Panc1 (cell line): ENCODE measurements around the gene GPR27. TPM values are rescaled to one million over a fixed set of nuclear protein-coding genes. Genes with fewer than 3 reads are reported as not detected.

Experiments
- ATAC-seq: fragments of 200-7000 bp; cut with Tn5 transposase; 2 replicates; pipeline ENCODE4 v1.9.1; 2020; ENCODE audit warnings: mild to moderate bottlenecking, moderate library complexity
- BruUV-seq: library from RNA; stranded (reverse); fragments of 400-500 nt; replicated peaks from 2 replicates; lab custom pipeline; 2021; lab: Mats Ljungman, UMichigan
- CTCF ChIA-PET: fragments of 300-600 bp; sonication (Branson Sonifier 250); formaldehyde crosslinking; loops from one replicate; lab custom pipeline; 2022; ENCODE audit warnings: antibody characterized with exemption; lab: Charles Lee
- POLR2A ChIA-PET: fragments of 300-600 bp; sonication (Branson Sonifier 250); formaldehyde crosslinking; loops from one replicate; lab custom pipeline; 2022; ENCODE audit warnings: antibody characterized with exemption; lab: Charles Lee
- DNase-seq: peaks from one replicate; pipeline ENCODE4 v3.0.0-alpha.2; 2010; ENCODE audit warnings: low read depth, low spot score
- H3K27ac ChIP-seq: 2 replicates; pipeline ENCODE4 v1.5.1; 2011; ENCODE audit warnings: mild to moderate bottlenecking, low read length, inconsistent platforms
- H3K27me3 ChIP-seq: fragments of 200-500 bp; sonication (Bioruptor generic); 2 replicates; pipeline ENCODE4 v1.6.0; 2014; ENCODE audit warnings: low read length, inconsistent platforms; ENCODE audit not compliant: control insufficient read depth, insufficient read depth
- H3K36me3 ChIP-seq: fragments of 200-500 bp; sonication (Bioruptor generic); 2 replicates; pipeline ENCODE4 v1.5.1; 2014; ENCODE audit warnings: inconsistent platforms, mild to moderate bottlenecking, low read length, moderate library complexity; ENCODE audit not compliant: control insufficient read depth, insufficient read depth
- H3K4me1 ChIP-seq: 2 replicates; pipeline ENCODE4 v1.5.1; 2011; ENCODE audit warnings: inconsistent platforms, mild to moderate bottlenecking, low read length, moderate library complexity; ENCODE audit not compliant: control insufficient read depth, insufficient read depth
- H3K4me3 ChIP-seq, 2 experiments: 2 replicates each; pipeline ENCODE4 v1.5.1; 2011 to 2012; ENCODE audit warnings: low read depth in 2 of 2, low read length in 2 of 2, mild to moderate bottlenecking in 2 of 2, inconsistent platforms in 1 of 2, moderate library complexity in 1 of 2
- H3K9me3 ChIP-seq: fragments of 200-500 bp; sonication (Bioruptor generic); 2 replicates; pipeline ENCODE4 v1.5.1; 2014; ENCODE audit warnings: low read depth, mild to moderate bottlenecking, inconsistent platforms, low read length, moderate library complexity; ENCODE audit not compliant: control insufficient read depth, insufficient read depth
- POLR2AphosphoS5 ChIP-seq: IDR thresholded peaks from 2 replicates; pipeline ENCODE4 v1.6.1; 2012; ENCODE audit warnings: mild to moderate bottlenecking, low read depth, low read length, moderate library complexity
- SIN3A ChIP-seq: IDR thresholded peaks from 2 replicates; pipeline ENCODE4 v1.6.1; 2012; ENCODE audit warnings: low read depth, mild to moderate bottlenecking, low read length, moderate library complexity, borderline replicate concordance; ENCODE audit not compliant: insufficient read depth
- TCF7L2 ChIP-seq: IDR thresholded peaks from 2 replicates; pipeline ENCODE4 v1.6.1; 2011; ENCODE audit warnings: mild to moderate bottlenecking, low read depth, low read length, inconsistent platforms
- in situ Hi-C: cut with HindIII; loops from 2 replicates; pipeline ENCODE4 v1.10.0; 2016; ENCODE audit warnings: low sequenced_read_pairs, low pct_unique_long_range_greater_than_20kb
- intact Hi-C: fragments of 100-400 bp; cut with micrococcal nuclease; formaldehyde crosslinking; loops from one replicate; pipeline ENCODE4 v1.10.0; 2022; ENCODE audit not compliant: unreplicated experiment
- total RNA-seq: library from RNA; stranded (reverse); gene quantifications from one replicate; pipeline ENCODE4 v1.2.1, GENCODE V29; 2021; ENCODE audit not compliant: unreplicated experiment
- TF ChIP-seq, protein P1 (sequence below), 2 experiments: IDR thresholded peaks; 2 replicates each; pipeline ENCODE4 v1.6.1; 2011 to 2012; ENCODE audit warnings: low read depth in 2 of 2, control low read depth in 1 of 2, low read length in 1 of 2, mild to moderate bottlenecking in 1 of 2, moderate library complexity in 1 of 2; ENCODE audit not compliant: insufficient read depth in 1 of 2
- TF ChIP-seq, protein P2 (sequence below): fragments of 450-650 bp; IDR thresholded peaks from 2 replicates; pipeline ENCODE4 v1.5.1; 2017; ENCODE audit warnings: mild to moderate bottlenecking

The GPR27 gene
- total RNA-seq, 1 experiment from 2014 or later: 0.15 TPM

DNA sequence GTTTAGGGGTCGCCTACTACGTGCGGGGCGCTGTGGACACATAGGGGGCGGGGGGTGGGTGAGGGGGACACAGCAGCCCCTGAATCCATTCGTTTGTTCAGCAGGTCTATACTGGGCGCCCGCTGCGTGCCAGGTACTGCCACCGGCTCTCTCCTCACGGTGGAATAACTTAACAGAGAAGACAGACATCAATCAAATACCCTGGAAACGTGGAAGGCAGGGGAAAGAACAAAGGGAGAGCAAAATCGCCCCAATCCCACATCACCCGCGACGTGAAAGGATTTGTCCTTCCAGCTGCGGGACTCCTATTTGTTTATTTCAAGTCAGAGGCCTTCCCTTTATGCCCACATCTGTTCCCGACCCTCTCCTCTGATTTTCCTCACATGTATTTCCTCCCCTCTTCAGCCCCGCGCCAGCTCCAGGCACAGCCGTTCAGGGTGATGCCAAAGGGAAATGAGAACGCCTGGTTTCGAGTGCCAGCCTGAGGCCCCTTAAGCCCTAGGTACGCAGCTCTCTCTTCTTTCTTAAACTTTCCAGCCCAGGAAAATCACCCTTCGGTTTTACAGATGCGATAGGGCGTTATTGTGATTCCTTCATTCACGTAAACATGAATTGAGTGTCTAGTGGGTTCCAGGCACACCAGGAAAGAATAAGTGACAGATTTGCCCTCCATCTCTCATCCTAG lies 32.0 kb downstream of the GPR27 start:
- no peak overlapping the region for H3K27ac ChIP-seq
- CTCF ChIA-PET: no interaction called here
- intact Hi-C loops: no loop called here
- TF ChIP-seq POLR2AphosphoS5 (no peak), SIN3A (no peak), TCF7L2 (no peak)
- TF ChIP-seq, protein P1, sequence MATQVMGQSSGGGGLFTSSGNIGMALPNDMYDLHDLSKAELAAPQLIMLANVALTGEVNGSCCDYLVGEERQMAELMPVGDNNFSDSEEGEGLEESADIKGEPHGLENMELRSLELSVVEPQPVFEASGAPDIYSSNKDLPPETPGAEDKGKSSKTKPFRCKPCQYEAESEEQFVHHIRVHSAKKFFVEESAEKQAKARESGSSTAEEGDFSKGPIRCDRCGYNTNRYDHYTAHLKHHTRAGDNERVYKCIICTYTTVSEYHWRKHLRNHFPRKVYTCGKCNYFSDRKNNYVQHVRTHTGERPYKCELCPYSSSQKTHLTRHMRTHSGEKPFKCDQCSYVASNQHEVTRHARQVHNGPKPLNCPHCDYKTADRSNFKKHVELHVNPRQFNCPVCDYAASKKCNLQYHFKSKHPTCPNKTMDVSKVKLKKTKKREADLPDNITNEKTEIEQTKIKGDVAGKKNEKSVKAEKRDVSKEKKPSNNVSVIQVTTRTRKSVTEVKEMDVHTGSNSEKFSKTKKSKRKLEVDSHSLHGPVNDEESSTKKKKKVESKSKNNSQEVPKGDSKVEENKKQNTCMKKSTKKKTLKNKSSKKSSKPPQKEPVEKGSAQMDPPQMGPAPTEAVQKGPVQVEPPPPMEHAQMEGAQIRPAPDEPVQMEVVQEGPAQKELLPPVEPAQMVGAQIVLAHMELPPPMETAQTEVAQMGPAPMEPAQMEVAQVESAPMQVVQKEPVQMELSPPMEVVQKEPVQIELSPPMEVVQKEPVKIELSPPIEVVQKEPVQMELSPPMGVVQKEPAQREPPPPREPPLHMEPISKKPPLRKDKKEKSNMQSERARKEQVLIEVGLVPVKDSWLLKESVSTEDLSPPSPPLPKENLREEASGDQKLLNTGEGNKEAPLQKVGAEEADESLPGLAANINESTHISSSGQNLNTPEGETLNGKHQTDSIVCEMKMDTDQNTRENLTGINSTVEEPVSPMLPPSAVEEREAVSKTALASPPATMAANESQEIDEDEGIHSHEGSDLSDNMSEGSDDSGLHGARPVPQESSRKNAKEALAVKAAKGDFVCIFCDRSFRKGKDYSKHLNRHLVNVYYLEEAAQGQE (IDR thresholded peaks at IDR 0.05; ENCODE audit: insufficient read depth in 1 of 2, low read depth in 2 of 2, low read length in 1 of 2): no peak
- no peaks in the 10 kb centered on the region for H3K4me1 ChIP-seq
- no peak overlapping the region for H3K4me3 ChIP-seq
- H3K36me3 ChIP-seq: no peaks in the 10 kb centered on the region; the same call in 1 of the 2 replicates
- peaks cover 26% of the 10 kb centered on the region for H3K27me3 ChIP-seq
- no peak for ATAC-seq
- no peak for DNase-seq
- in situ Hi-C loops: no loop called here
- no TSS peak for BruUV-seq
- POLR2A ChIA-PET: no interaction called here
- H3K9me3 ChIP-seq: no peaks in the 10 kb centered on the region

DNA sequence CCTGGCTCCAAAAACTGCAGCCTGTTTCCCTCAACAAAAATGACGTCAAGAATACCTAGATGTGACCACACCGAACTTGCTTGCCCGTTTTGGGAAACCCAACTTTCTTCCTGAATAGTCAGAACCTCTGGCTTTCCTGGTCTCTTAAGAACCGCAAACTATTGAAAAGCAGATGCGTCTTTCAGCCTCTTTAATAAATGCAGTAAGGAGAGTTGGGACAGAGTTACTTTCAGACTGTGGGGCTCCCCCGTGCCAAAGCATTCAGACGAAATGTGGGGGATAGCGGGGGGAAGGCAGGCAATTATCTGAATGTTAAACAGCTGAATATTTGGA lies 32.5 kb downstream of the GPR27 start:
- Histone ChIP-seq H3K36me3 (no peaks in the 10 kb centered on the region; the same call in 1 of the 2 replicates), H3K9me3 (no peaks in the 10 kb centered on the region), H3K4me1 (no peaks in the 10 kb centered on the region), H3K27ac (no peak overlapping the region), H3K27me3 (peaks cover 26% of the 10 kb centered on the region), H3K4me3 (no peak overlapping the region)
- TF ChIP-seq, protein P2, sequence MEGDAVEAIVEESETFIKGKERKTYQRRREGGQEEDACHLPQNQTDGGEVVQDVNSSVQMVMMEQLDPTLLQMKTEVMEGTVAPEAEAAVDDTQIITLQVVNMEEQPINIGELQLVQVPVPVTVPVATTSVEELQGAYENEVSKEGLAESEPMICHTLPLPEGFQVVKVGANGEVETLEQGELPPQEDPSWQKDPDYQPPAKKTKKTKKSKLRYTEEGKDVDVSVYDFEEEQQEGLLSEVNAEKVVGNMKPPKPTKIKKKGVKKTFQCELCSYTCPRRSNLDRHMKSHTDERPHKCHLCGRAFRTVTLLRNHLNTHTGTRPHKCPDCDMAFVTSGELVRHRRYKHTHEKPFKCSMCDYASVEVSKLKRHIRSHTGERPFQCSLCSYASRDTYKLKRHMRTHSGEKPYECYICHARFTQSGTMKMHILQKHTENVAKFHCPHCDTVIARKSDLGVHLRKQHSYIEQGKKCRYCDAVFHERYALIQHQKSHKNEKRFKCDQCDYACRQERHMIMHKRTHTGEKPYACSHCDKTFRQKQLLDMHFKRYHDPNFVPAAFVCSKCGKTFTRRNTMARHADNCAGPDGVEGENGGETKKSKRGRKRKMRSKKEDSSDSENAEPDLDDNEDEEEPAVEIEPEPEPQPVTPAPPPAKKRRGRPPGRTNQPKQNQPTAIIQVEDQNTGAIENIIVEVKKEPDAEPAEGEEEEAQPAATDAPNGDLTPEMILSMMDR: no peak
- TF ChIP-seq TCF7L2 (no peak), POLR2AphosphoS5 (no peak), SIN3A (no peak)
- TF ChIP-seq, protein P1 (IDR thresholded peaks at IDR 0.05; ENCODE audit: insufficient read depth in 1 of 2, low read depth in 2 of 2, low read length in 1 of 2): no peak
- ChIA-PET POLR2A (interaction anchor here (0.7 kb wide), 1 partner anchor 836 kb away, joined by 4 read pairs; no protein-coding TSS in a partner anchor), CTCF (no interaction called here)
- BruUV-seq: no TSS peak
- in situ Hi-C loops: no loop called here
- no peak for DNase-seq
- intact Hi-C loops: no loop called here
- no peak for ATAC-seq
